GM18499 (cell line): ENCODE data around the gene RNF41.

Experiments
- ATAC-seq: cut with Tn5 transposase; IDR thresholded peaks from one replicate; pipeline ENCODE4 v1.9.1; 2021; ENCODE audit warnings: moderate number of reproducible peaks; ENCODE audit not compliant: insufficient read depth, unreplicated experiment

Gene RNF41

DNA sequence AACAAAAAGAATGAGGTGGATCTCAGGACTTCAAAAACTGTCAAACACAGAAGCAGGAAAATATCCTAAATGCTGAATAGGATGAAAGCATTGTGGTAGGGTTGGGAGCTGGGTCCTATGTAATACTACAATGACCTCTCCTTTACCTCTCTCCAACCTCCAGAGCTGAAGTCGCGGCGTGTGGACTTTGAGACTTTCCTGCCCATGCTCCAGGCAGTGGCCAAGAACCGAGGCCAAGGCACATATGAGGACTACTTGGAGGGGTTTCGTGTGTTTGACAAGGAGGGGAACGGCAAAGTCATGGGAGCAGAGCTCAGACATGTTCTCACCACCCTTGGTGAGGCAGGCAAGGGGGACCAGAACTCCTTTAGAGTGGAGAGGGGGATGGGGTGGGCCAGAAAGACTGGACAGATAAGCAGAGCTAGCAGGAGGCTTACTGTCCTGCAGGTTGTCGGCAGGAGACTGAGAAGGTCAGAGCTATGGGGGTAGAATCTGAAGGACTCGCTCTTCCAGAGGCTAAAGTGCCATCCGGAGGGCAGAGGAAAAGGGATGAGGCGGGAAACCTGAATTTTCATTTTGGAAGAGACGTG is 66.4 kb downstream of the RNF41 start:
- ATAC-seq: no peak

DNA sequence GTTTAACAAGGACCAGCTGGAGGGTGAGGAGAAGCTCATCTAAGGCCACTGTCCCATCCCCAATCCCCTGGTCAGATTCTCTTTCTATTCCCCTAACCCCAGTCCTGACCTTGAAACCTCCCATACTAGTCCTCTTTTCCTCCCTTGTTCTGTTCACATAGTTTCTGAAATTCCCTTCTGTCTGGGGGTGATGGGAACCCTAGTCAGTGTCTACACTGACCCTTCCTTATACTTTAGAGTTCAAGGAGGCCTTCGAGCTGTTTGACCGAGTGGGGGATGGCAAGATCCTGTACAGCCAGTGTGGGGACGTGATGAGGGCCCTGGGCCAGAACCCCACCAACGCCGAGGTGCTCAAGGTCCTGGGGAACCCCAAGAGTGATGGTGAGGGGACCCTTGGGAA is 66.9 kb downstream of the RNF41 start:
- ATAC-seq: no peak

DNA sequence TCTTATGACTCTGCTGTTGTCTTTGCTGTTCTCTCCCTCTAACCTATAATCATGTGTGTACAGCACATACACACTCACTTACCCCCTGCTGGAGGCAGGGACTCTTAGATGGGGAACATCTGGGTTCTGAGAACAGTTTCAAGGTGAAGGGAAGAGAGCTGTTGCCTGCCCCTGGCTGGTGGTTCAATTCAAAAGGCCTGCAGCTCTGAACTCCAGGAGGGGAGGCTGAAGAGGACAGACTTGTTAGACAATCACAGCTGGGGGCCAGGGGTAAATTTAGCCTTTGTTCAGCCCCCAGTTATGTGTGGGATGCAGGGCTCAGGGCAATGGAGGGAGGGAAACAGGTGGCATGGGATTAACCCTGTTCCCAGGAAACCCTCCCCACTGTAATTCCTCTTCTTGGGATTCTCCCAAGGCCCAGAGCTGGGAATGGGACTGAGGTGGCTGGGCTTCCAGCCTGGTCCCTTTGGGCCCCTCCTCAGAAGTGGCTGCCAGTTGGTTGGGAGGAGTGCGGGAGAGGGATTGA is 67.4 kb downstream of the RNF41 start:
- no peak for ATAC-seq

DNA sequence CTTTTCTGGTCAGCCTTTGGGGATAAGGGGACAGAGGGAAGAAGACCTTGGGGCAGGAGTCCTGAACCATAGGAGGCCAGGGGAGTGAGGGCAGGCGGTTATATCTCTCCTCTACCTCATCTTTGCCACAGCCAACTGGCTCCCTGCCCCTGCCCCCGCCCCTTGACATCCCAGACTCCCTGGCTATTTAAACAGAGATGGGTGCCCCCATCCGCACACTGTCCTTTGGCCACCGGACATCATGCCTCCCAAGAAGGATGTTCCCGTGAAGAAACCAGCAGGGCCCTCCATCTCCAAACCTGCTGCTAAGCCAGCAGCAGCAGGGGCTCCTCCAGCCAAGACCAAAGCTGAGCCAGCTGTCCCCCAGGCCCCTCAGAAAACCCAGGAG is 68.0 kb downstream of the RNF41 start:
- ATAC-seq: no peak

DNA sequence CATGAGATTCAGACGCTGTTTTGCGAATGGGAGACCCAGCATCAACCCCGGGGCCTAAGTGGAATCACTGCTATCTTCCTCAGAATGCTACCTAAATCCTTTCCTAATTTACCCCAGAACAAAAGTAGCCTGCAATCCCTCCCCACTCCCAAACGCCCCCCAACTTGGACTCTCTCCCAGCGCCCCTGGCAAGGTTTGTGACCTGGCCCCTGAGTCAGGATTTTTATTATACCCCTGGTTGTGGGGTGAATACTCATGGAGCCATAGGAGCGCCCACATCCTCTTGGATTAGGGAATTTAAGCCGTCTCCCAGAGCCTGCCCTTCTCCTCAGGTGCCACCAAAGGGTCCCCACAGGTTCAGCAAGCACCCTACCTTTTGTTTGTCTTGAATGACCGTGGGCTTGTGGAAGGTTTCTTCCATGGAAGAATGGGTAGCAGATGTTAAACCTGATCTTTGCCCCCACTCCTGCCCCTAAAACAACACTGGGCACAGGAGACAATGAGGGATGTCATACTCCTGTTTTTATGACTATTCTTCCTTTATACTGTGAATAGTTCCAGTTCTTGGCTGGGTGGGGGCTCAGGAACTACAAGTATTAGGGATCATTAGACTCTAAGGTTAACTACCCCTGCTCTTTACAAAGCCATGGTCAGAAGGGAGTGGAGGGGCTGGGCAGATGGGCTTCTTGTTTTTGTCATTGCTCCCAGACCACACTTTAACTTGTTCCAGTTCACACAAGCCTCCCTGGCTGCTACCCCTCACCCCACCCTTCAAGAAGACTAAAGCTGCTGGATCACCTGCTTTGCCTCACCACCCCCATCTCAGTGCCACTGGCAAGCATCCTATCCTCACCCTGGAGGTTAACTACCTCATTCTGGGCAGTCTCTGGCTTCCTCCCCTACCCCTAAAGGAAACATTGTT is 68.7 kb downstream of the RNF41 start:
- ATAC-seq: no peak
